Right lobe of liver (tissue), 4 donors: ENCODE results near the gene NDUFA13.

ENCODE experiments used
- CTCF ChIP-seq, 4 donors: fragments of 200-600 bp in 3 of 4; fragments of 450-650 bp in 1 of 4; IDR thresholded peaks; one replicate each; pipeline versions ENCODE4 v1.5.1 to v1.8.0; 2016 to 2022; ENCODE audit warnings: antibody characterized with exemption in 4 of 4, mild to moderate bottlenecking in 2 of 4
- POLR2A ChIP-seq: fragments of 450-650 bp; IDR thresholded peaks from one replicate; pipeline ENCODE4 v1.6.1; 2017; ENCODE audit warnings: antibody characterized with exemption, mild to moderate bottlenecking
- donor health status: DM: no; HTN: no; CAD: no.
- donor health status: DM: no; HTN: no; CAD: no.
- donor health status: DM: no; HTN: yes; CAD: no.

- TF ChIP-seq CTCF (IDR thresholded peaks at IDR 0.05), result no peak
- TF ChIP-seq POLR2A, result no peak
These were observed 22.2 kb downstream of the NDUFA13 start, which contains the start of gene CILP2 for GRCh38 chr19:19538061-19538784.
